Mononuclear cell (primary cell): ENCODE results near the gene TANGO6. TPM values are rescaled to one million over a fixed set of nuclear protein-coding genes. Genes with fewer than 3 reads are reported as not detected.
"Not testable (repeated sequence)": the region's sequence is repeated elsewhere in the genome, so short reads cannot be mapped to it uniquely, and the experiment has no call there.

Experiments
- H3K27me3 ChIP-seq: 2 replicates; pipeline ENCODE4 v1.6.0; 2011; ENCODE audit warnings: low read length, control low read depth; ENCODE audit not compliant: insufficient read depth
- H3K4me1 ChIP-seq: 2 replicates; pipeline ENCODE4 v1.5.1; 2011; ENCODE audit warnings: mild to moderate bottlenecking, low read length, control low read depth; ENCODE audit not compliant: insufficient read depth
- H3K4me3 ChIP-seq: 2 replicates; pipeline ENCODE4 v1.5.1; 2011; ENCODE audit warnings: mild to moderate bottlenecking, low read length, moderate library complexity
- H3K9me3 ChIP-seq: 2 replicates; pipeline ENCODE4 v1.5.1; 2011; ENCODE audit warnings: low read depth, mild to moderate bottlenecking, control low read depth, low read length
- total RNA-seq: library from RNA; depleted of rRNA; stranded (reverse); fragments of >200 nt; gene quantifications from one replicate; pipeline ENCODE4 v1.2.3, GENCODE V29; 2012

Gene TANGO6
- total RNA-seq, 1 donor: 15.2 TPM

- Histone ChIP-seq H3K9me3 (no peaks in the 10 kb centered on the region), H3K4me3 (no peak overlapping the region), H3K4me1 (no peaks in the 10 kb centered on the region), H3K27me3 (no peaks in the 10 kb centered on the region)
Observed at GRCh38 chr16:69118468-69118867, 275.1 kb downstream of the TANGO6 start.

DNA sequence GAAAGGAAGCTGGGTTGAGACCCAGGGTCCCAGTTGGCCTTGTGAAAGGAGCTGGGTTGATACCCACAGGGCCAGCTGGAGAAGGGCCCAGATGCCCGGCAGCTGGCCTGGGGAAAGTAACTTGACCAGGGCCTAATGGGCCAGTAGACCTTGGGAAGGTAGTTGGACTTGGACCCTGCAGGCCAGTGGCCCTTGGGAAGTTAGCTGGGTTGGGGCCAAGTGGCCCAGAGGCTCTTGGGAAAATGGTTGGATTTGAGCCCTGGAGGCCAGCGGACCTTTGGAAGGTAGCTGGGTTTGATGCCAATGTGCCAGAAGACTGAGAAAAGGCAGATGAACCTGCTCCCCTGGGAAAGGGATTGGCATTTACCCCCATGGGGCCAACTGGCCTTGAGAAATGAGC, 275.7 kb downstream of the TANGO6 start:
- Histone ChIP-seq H3K4me3 (no peak overlapping the region), H3K9me3 (no peaks in the 10 kb centered on the region), H3K27me3 (no peaks in the 10 kb centered on the region), H3K4me1 (no peaks in the 10 kb centered on the region)

DNA sequence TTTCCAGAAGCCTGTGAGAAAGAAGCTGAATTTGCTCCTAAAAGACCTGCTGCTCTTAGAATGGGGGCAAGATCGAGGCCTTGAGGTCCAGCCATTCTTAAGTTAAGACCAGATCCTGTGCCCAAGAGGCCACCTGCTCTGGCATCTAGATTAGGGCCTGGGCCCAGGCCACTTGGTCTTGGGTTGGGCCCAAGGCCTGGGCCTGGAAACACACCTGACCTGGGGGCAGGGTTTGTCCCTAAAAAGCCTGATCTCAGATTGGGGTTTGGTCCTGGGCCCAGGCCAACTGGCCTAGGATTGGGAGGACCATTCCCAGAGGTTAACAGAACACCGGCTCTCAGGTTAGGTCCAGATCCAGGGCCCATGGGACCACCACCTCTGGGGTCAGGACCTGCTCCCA, 276.2 kb downstream of the TANGO6 start:
- Histone ChIP-seq H3K4me1 (no peaks in the 10 kb centered on the region), H3K27me3 (no peaks in the 10 kb centered on the region), H3K9me3 (no peaks in the 10 kb centered on the region), H3K4me3 (no peak overlapping the region)

GRCh38 chr16:69120096-69120664, 276.8 kb downstream of the TANGO6 start:
- Histone ChIP-seq H3K27me3 (no peaks in the 10 kb centered on the region), H3K9me3 (no peaks in the 10 kb centered on the region), H3K4me1 (no peaks in the 10 kb centered on the region), H3K4me3 (no peak overlapping the region)

DNA sequence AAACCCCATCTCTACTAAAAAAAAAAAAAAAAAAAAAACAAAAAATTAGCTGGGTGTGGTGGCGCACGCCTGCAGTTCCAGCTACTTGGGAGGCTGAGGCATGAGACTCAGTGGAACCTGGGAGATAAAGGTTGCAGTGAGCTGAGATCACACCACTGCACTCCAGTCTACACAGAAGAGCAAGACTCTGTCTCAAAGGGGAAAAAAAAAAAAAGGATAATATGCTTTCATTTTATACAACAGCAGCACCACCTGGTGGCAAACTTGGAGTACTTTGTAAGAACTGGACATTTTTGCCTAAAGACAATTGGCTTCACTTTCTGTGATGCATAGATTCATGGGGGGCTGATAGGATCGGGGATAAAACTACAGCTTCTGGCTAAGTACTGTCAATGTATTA, 280.6 kb downstream of the TANGO6 start:
- Histone ChIP-seq H3K4me3 (no peak overlapping the region), H3K27me3 (no peaks in the 10 kb centered on the region), H3K4me1 (no peaks in the 10 kb centered on the region), H3K9me3 (no peaks in the 10 kb centered on the region)

GRCh38 chr16:69124406-69124805, 281.1 kb downstream of the TANGO6 start:
- H3K9me3 ChIP-seq, H3K27me3 ChIP-seq, H3K4me1 ChIP-seq, H3K4me3 ChIP-seq: not testable (repeated sequence)

GRCh38 chr16:69124961-69125360, 281.6 kb downstream of the TANGO6 start:
- H3K4me1 ChIP-seq, H3K9me3 ChIP-seq, H3K4me3 ChIP-seq, H3K27me3 ChIP-seq: not testable (repeated sequence)

- no peaks in the 10 kb centered on the region for H3K9me3 ChIP-seq
- no peak overlapping the region for H3K4me3 ChIP-seq
- H3K4me1 ChIP-seq: peaks cover 3% of the 10 kb centered on the region
- H3K27me3 ChIP-seq: no peaks in the 10 kb centered on the region
Observed at GRCh38 chr16:69126221-69126620, 282.9 kb downstream of the TANGO6 start.

DNA sequence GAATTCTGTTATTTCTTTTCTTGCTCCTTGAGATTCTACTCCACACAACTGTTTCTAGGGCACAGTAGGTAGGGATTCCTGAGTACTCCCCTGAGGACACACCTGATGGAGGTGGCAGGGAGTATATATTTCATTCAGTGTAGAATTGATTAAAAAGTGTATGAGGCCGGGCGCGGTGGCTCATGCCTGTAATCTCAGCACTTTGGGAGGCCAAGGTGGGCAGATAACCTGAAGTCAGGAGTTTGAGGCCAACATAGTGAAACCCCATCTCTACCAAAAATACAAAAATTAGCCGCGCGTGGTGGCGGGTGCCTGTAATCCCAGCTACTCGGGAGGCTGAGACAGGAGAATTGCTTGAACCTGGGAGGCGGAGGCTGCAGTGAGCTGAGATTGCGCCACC, 283.5 kb downstream of the TANGO6 start:
- not testable (repeated sequence) for H3K27me3 ChIP-seq, H3K4me1 ChIP-seq, H3K4me3 ChIP-seq, H3K9me3 ChIP-seq

GRCh38 chr16:69127966-69128510, 284.7 kb downstream of the TANGO6 start:
- Histone ChIP-seq H3K9me3 (no peaks in the 10 kb centered on the region), H3K4me1 (peaks cover 7% of the 10 kb centered on the region), H3K27me3 (no peaks in the 10 kb centered on the region), H3K4me3 (no peak overlapping the region)

GRCh38 chr16:69130461-69130860, 287.1 kb downstream of the TANGO6 start:
- Histone ChIP-seq H3K27me3 (no peaks in the 10 kb centered on the region), H3K9me3 (no peaks in the 10 kb centered on the region), H3K4me3 (no peak overlapping the region), H3K4me1 (peaks cover 19% of the 10 kb centered on the region)

DNA sequence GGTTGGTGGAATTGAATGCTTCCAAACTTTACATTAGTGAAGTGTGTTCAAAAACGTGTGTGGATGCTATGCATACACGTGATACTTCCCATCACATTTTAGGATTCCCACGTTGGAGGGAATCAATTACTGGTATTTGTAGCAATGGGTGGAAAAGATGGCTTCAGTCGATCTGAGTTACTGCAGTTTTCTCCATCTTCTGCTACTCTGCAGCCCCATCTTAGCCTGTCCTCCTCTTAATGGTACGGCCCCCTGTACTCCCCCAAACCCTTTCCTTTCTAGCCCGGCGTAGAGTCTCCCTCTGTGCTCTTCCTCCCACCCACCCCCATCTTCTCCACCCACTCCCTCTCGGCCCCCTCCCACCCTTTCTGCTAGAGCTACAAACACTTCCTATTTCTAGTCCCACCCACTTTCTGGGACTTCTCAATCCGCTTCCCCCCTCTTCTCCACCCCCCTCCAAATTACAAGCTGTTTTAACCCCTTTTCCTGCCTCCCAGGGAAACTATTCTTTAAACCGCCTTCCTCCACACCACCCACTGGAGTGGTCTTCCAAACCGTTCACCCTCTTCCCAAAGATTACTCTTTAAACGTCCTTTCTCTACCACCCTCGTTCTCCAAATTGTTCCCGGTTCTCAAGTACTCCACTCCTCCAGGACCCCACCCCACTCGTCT, 288.0 kb downstream of the TANGO6 start:
- Histone ChIP-seq H3K4me1 (peaks cover 19% of the 10 kb centered on the region), H3K27me3 (no peaks in the 10 kb centered on the region), H3K9me3 (no peaks in the 10 kb centered on the region), H3K4me3 (peak overlapping the region; percentile 89)

DNA sequence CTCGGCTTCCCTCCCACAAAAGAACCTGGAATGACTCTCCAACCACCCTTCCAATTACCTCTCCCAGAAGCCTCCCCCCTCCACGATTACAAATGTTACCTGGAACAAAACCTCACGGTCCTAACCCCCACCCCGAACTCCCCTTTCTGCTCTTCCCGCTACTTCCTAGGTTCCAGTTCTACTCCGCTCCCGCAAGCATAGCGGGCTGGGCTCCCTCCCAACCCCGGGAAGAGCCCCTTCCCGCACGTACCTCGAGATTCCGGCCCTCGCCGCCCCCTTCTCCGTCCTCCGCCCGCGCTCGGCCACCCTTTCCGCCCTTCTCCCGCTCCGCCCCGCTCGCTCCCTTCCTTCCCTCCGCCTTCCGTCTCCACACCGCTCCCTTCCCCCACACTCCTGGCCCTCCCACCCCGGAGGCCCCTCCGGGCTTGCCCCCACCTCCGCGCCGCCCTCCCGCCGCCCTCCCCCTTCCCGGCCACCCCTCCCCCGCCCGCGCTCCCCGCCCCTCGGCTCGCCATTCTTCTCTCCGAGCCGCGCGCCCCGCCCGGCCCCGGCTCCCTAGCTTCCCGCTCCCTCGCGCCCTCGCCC, 288.6 kb downstream of the TANGO6 start:
- Histone ChIP-seq H3K9me3 (no peaks in the 10 kb centered on the region), H3K27me3 (no peaks in the 10 kb centered on the region), H3K4me3 (peak overlapping the region; percentile 89), H3K4me1 (peaks cover 19% of the 10 kb centered on the region)

DNA sequence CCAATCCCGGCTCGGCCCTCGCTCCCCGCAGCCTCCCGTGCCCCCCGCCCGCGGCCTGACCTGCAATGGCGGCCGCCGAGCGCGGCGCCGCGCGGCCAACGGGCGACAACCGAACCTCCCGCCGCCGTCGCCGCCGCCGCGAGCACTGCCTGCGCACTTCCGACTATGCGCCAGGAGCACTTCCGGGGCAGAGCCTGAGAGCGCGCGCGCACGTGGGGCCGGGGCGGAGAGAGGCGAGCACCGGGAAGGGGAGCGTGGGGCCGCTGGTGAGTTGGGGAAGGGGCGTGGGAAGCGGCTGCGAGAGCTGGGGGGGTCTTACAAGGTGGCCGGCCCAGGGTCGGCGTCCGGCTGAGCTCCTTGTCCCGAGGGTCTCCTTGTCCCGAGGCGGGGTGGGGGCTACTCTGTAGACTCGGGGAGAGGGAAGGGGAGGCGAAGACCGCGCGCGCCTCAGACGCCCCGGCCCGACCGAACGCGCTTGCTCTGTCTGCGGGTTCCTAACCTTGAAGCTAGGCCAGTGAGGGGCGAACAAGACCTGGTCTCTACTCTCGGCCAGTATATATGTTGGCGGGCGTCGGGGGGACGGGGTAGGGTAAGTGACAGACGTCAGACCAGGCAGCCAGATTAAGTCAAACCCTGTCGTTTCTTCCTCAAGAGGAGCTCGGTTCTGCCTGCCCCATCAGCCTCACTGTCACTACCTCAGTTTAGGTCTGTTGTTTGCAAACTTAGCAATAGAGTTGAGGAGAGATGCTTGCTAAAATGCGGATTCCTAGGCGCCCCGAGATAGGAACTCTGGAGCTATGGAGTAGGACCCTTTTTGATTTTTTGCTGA, 289.3 kb downstream of the TANGO6 start, which contains the start of the genes CHTF8 and UTP4:
Gene CHTF8, minus strand, starts transcription at position 165 of the 829 bp plus-strand sequence. CDS start 11,130 bp downstream, outside the sequence.
Gene UTP4, plus strand, starts transcription at position 226 of the 829 bp plus-strand sequence. CDS start 811 bp downstream, outside the sequence.
- H3K9me3 ChIP-seq: no peaks in the 10 kb centered on the region
- no peaks in the 10 kb centered on the region for H3K27me3 ChIP-seq
- peak within 1 kb of the TSS; percentile 89 for H3K4me3 ChIP-seq
- H3K4me1 ChIP-seq: peaks cover 19% of the 10 kb centered on the region
